ENCODE measurements around the gene VPS13D. TPM values are rescaled to one million over a fixed set of nuclear protein-coding genes. Genes with fewer than 3 reads are reported as not detected.

The VPS13D gene
- total and polyA plus RNA-seq, 3 donors from 2014 or later, result 51.9 to 125 (median 86.8) TPM

DNA sequence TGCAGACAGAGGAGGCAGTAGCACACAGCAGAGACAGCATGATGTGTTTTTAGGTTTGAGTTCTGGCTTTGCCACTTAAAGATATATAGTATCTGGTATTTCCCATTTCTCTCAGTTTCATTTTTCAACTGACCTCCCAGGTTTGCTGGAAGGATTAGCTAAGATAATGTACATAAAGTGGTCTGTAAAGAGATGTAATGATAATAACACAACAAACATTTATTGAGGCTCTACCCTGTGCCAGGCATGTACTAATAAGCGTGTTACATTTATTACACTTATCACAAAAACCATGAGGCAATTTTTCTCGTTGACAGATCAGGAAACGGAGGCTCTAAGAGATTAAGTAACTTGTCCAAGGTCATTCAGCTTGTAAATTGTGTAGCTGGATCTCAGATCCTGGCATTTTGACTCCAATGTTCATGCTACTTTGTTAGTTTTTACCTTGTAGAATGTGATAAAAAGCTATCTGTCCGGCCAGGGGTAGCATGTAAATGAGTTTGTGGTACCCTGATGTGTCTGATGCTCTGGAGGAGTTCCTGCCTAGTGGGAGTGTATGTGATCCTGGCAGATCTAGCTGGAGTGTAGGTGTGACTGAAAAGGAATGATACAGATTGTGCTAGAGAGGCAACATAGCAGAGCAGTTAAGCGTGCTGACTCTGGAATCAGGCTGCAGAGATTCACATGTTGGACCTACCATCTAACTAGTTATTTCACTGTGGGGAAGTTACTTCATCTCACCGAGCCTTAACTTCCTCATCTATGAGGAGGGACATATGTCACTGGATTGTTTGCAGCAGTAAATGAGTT is 146.6 kb downstream of the VPS13D start:
- Histone ChIP-seq H3K36me3 (ENCODE audit: low read depth, missing control alignments) (no peaks in the 10 kb centered on the region), H3K4me1 (no peaks in the 10 kb centered on the region), H3K27ac (no peak overlapping the region), H3K27me3 (no peaks in the 10 kb centered on the region), H3K9me3 (no peaks in the 10 kb centered on the region), H3K4me3 (no peak overlapping the region)
- DNase-seq, result no peak
- TF ChIP-seq POLR2A (IDR thresholded peaks at IDR 0.05), result no peak
- TF ChIP-seq, protein P1, sequence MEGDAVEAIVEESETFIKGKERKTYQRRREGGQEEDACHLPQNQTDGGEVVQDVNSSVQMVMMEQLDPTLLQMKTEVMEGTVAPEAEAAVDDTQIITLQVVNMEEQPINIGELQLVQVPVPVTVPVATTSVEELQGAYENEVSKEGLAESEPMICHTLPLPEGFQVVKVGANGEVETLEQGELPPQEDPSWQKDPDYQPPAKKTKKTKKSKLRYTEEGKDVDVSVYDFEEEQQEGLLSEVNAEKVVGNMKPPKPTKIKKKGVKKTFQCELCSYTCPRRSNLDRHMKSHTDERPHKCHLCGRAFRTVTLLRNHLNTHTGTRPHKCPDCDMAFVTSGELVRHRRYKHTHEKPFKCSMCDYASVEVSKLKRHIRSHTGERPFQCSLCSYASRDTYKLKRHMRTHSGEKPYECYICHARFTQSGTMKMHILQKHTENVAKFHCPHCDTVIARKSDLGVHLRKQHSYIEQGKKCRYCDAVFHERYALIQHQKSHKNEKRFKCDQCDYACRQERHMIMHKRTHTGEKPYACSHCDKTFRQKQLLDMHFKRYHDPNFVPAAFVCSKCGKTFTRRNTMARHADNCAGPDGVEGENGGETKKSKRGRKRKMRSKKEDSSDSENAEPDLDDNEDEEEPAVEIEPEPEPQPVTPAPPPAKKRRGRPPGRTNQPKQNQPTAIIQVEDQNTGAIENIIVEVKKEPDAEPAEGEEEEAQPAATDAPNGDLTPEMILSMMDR (IDR thresholded peaks at IDR 0.05), result no peak
- 49 to 70% methylated on average over 6 of the region's 6 CpGs for WGBS, 2 donors
- intact Hi-C loops (cut with DNase I; ENCODE audit: low total_unique reads), result no loop called here

DNA sequence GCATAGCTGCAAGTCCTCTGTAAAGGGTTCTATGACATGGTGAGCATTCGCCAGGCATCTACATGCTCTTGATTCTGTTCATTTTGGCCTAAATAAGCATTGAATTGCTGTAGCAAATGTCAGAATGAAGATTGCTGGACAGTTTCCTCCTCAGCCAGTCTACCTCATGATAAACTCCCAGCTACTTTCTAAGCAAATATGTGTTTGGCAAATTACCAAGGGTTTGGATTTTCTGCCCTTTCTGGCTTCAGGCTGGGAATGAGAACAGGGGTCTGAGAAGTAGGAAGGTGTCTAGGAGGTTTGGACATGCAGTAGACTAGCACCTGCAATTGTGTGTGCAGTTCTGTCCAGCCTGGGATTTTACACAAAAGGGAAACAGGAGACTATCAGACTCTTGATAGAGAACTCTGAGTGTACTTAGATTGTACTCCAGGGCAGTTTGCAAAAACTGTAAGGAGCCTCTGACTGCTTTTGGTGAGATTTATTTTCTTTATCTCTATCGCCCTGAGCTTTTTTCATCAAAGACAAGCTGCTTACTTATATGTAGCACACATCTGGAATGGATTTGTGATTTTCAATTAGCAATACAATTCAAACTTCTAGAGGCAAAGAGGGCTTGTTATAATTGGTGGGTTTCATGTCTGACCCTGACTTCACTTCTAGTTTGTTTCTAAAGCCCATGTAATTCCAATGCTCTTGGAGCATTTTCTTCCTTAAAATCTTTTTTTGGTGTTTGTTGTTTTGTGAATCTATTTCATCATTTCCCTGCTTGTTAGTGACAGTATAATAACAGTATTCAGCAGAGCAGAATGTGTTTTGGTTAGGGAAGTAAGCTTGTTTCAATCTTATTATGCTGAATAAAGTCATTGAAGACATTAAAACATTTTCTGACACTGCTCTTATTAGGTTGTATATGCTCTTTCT is 150.8 kb downstream of the VPS13D start:
- no peaks in the 10 kb centered on the region for H3K9me3 ChIP-seq
- no peak overlapping the region for H3K4me3 ChIP-seq
- TF ChIP-seq, protein P1 (IDR thresholded peaks at IDR 0.05), result no peak
- no peak for TF ChIP-seq POLR2A (IDR thresholded peaks at IDR 0.05)
- DNase-seq, result no peak
- intact Hi-C loops (cut with DNase I; ENCODE audit: low total_unique reads), result no loop called here
- no peaks in the 10 kb centered on the region for H3K36me3 ChIP-seq (ENCODE audit: low read depth, missing control alignments)
- no peaks in the 10 kb centered on the region for H3K27me3 ChIP-seq
- 73 to 85% methylated on average over 2 of the region's 2 CpGs for WGBS, 2 donors
- no peak overlapping the region for H3K27ac ChIP-seq
- H3K4me1 ChIP-seq, result no peaks in the 10 kb centered on the region

DNA sequence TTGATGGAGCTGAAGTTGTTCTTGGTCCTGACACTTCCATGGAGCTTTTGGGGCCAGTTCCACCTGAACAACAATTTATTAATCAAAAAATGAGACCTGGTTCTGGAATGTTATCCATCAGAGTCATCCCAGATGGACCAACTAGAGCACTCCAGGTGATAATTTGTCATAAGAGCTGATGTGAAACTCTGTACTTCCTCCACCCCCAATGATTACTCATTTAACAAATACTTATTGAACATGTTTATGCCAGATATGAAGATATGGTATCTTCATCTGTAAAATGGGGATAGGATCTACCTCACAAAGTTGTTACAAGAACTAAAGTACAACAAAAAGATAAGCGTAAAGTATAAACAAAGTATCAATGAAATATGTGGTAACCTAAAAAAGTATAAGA is 153.2 kb downstream of the VPS13D start:
- H3K27me3 ChIP-seq, result no peaks in the 10 kb centered on the region
- TF ChIP-seq, protein P1 (IDR thresholded peaks at IDR 0.05), result no peak
- no peak for TF ChIP-seq POLR2A (IDR thresholded peaks at IDR 0.05)
- intact Hi-C loops (cut with DNase I; ENCODE audit: low total_unique reads), result no loop called here
- H3K4me1 ChIP-seq, result no peaks in the 10 kb centered on the region
- WGBS, 2 donors, result 90 to 92% methylated on average over 1 of the region's 1 CpG
- H3K36me3 ChIP-seq (ENCODE audit: low read depth, missing control alignments), result no peaks in the 10 kb centered on the region
- no peaks in the 10 kb centered on the region for H3K9me3 ChIP-seq
- DNase-seq, result no peak
- H3K4me3 ChIP-seq, result no peak overlapping the region
- H3K27ac ChIP-seq, result no peak overlapping the region

DNA sequence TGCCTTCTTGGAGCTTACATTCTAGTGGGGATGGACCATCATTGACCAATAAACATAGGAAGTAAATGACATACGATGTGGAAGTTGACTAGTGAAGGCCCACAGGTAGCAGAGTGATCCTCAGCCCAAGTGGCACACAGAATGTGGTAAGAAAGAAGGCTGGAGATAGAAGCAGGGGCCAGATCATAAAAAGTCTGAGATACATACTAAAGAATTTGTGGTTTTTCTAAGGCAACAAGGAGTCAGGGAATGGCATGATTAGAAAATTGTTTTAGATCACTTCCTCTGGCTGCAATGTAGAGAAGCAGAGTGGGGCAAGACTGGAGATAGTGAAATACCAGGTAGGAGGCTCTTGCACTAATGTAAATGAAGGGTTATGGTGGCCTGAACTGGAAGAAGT is 154.0 kb downstream of the VPS13D start:
- no peaks in the 10 kb centered on the region for H3K36me3 ChIP-seq (ENCODE audit: low read depth, missing control alignments)
- TF ChIP-seq POLR2A (IDR thresholded peaks at IDR 0.05), result no peak
- TF ChIP-seq, protein P1 (IDR thresholded peaks at IDR 0.05), result no peak
- WGBS, 2 donors, result 97 to 100% methylated on average over 1 of the region's 1 CpG

More for the DNA sequence above, 154.0 kb downstream of the VPS13D start:
- no peaks in the 10 kb centered on the region for H3K9me3 ChIP-seq
- intact Hi-C loops (cut with DNase I; ENCODE audit: low total_unique reads), result no loop called here
- no peak overlapping the region for H3K4me3 ChIP-seq
- no peaks in the 10 kb centered on the region for H3K27me3 ChIP-seq
- DNase-seq, result no peak
- H3K4me1 ChIP-seq, result no peaks in the 10 kb centered on the region
- no peak overlapping the region for H3K27ac ChIP-seq

All from testis (tissue), 3 donors.